Thyroid gland (tissue), 4 donors: ENCODE measurements around the gene NOBOX. TPM values are rescaled to one million over a fixed set of nuclear protein-coding genes. Genes with fewer than 3 reads are reported as not detected.

Experiments used
- DNase-seq, 2 donors: peaks; one replicate each; pipeline ENCODE4 v3.0.0-alpha.2; 2019
- H3K27ac ChIP-seq, 3 donors: fragments of 200-600 bp; sonication (generic); 1 replicate in 2 of 3; 2 replicates in 1 of 3; pipeline ENCODE4 v1.5.1; 2016 to 2019; ENCODE audit warnings: mild to moderate bottlenecking in 1 of 3, moderate library complexity in 1 of 3
- H3K27me3 ChIP-seq: fragments of 200-600 bp; sonication (generic); one replicate; pipeline ENCODE4 v1.5.1; 2019
- H3K36me3 ChIP-seq, 2 donors: fragments of 200-600 bp; sonication (generic); one replicate each; pipeline ENCODE4 v1.5.1; 2016 to 2019
- H3K4me1 ChIP-seq, 2 donors: fragments of 200-600 bp; sonication (generic); one replicate each; pipeline ENCODE4 v1.5.1; 2017 to 2019
- H3K4me3 ChIP-seq, 3 donors: fragments of 200-600 bp; sonication (generic); replicated peaks in 1 of 3; 1 replicate in 2 of 3; 2 replicates in 1 of 3; pipeline ENCODE4 v1.5.1; 2016; ENCODE audit warnings: mild to moderate bottlenecking in 1 of 3
- H3K9me3 ChIP-seq: fragments of 200-600 bp; sonication (generic); one replicate; pipeline ENCODE4 v1.5.1; 2017
- CTCF ChIP-seq, 6 experiments: fragments of 200-600 bp in 3 of 6; fragments of 450-650 bp in 3 of 6; sonication (generic) in 3 of 6; IDR thresholded peaks; one replicate each; pipeline ENCODE4 v1.5.1; 2016 to 2019; ENCODE audit warnings: antibody characterized with exemption in 6 of 6, mild to moderate bottlenecking in 2 of 6, inconsistent platforms in 1 of 6, moderate library complexity in 1 of 6
- POLR2A ChIP-seq, 2 donors: fragments of 450-650 bp; IDR thresholded peaks; one replicate each; pipeline ENCODE4 v1.6.1; 2017; ENCODE audit warnings: antibody characterized with exemption in 2 of 2, mild to moderate bottlenecking in 2 of 2, moderate library complexity in 1 of 2
- WGBS, 2 donors: methylation state at CpG; one replicate each; pipeline ENCODE4 v1.1.5; 2017; 5-methylcytosine and 5-hydroxymethylcytosine counted together
- intact Hi-C: fragments of 100-400 bp; cut with DNase I; formaldehyde crosslinking; loops from one replicate; pipeline ENCODE4 v1.15.1; 2023
- total RNA-seq, 4 donors: library from RNA; depleted of rRNA; stranded (reverse); fragments of >200 nt; gene quantifications; one replicate each; pipeline ENCODE4 v1.2.3, GENCODE V29; 2016

NOBOX gene
- total RNA-seq, 4 donors from 2014 or later = not detected

GRCh38 chr7:144404946-144405345 is 1.5 kb upstream of the NOBOX start:
- 91 to 95% methylated on average over 4 of the region's 4 CpGs for WGBS, 2 donors

GRCh38 chr7:144403102-144403501 is 391 bp downstream of the NOBOX start:
- 95 to 96% methylated on average over 11 of the region's 11 CpGs for WGBS, 2 donors
- Histone ChIP-seq H3K27ac (no peak overlapping the region), H3K4me1 (no peaks in the 10 kb centered on the region), H3K36me3 (no peaks in the 10 kb centered on the region), H3K4me3 (no peak overlapping the region), H3K9me3 (no peaks in the 10 kb centered on the region), H3K27me3 (no peaks in the 10 kb centered on the region)
- TF ChIP-seq CTCF (IDR thresholded peaks at IDR 0.05) (no peak), POLR2A (IDR thresholded peaks at IDR 0.05) (no peak)
- intact Hi-C loops = no loop called here
- DNase-seq = no peak

More at GRCh38 chr7:144404946-144405345, 1.5 kb upstream of the NOBOX start:
- no peak for DNase-seq
- H3K9me3 ChIP-seq = no peaks in the 10 kb centered on the region
- intact Hi-C loops = no loop called here
- no peaks in the 10 kb centered on the region for H3K27me3 ChIP-seq
- no peak overlapping the region for H3K4me3 ChIP-seq
- no peaks in the 10 kb centered on the region for H3K4me1 ChIP-seq
- H3K36me3 ChIP-seq = no peaks in the 10 kb centered on the region
- TF ChIP-seq CTCF (IDR thresholded peaks at IDR 0.05) (no peak), POLR2A (IDR thresholded peaks at IDR 0.05) (no peak)
- no peak overlapping the region for H3K27ac ChIP-seq

- H3K9me3 ChIP-seq = no peaks in the 10 kb centered on the region
- no peak for TF ChIP-seq CTCF (IDR thresholded peaks at IDR 0.05)
- TF ChIP-seq POLR2A (IDR thresholded peaks at IDR 0.05) = no peak
- H3K4me3 ChIP-seq = no peak overlapping the region
- no peak overlapping the region for H3K27ac ChIP-seq
- DNase-seq = no peak
- H3K4me1 ChIP-seq = no peaks in the 10 kb centered on the region
- WGBS, 2 donors = 54 to 71% methylated on average over 3 to 5 of the region's 5 CpGs
- no peaks in the 10 kb centered on the region for H3K27me3 ChIP-seq
- no peaks in the 10 kb centered on the region for H3K36me3 ChIP-seq
- intact Hi-C loops = no loop called here
Observed at GRCh38 chr7:144401490-144401889, 2.0 kb downstream of the NOBOX start.

GRCh38 chr7:144399946-144400345 is 3.5 kb downstream of the NOBOX start:
- Histone ChIP-seq H3K36me3 (no peaks in the 10 kb centered on the region), H3K9me3 (no peaks in the 10 kb centered on the region), H3K27ac (no peak overlapping the region), H3K4me3 (no peak overlapping the region), H3K4me1 (no peaks in the 10 kb centered on the region), H3K27me3 (no peaks in the 10 kb centered on the region)
- DNase-seq = no peak
- intact Hi-C loops = no loop called here
- no peak for TF ChIP-seq CTCF (IDR thresholded peaks at IDR 0.05)
- WGBS, 2 donors = 89 to 91% methylated on average over 11 of the region's 11 CpGs

- no peak for DNase-seq
- no peaks in the 10 kb centered on the region for H3K36me3 ChIP-seq
- H3K27me3 ChIP-seq = no peaks in the 10 kb centered on the region
- H3K27ac ChIP-seq = no peak overlapping the region
- TF ChIP-seq POLR2A (IDR thresholded peaks at IDR 0.05) = no peak
- no peak for TF ChIP-seq CTCF (IDR thresholded peaks at IDR 0.05)
- no peaks in the 10 kb centered on the region for H3K9me3 ChIP-seq
- WGBS, 2 donors = 79 to 82% methylated on average over 6 of the region's 6 CpGs
- H3K4me1 ChIP-seq = no peaks in the 10 kb centered on the region
- intact Hi-C loops = no loop called here
- H3K4me3 ChIP-seq = no peak overlapping the region
Observed at GRCh38 chr7:144398911-144399310, 4.6 kb downstream of the NOBOX start.
